H1 (cell line): ENCODE measurements around the gene ARID4B. TPM values are rescaled to one million over a fixed set of nuclear protein-coding genes. Genes with fewer than 3 reads are reported as not detected.

Source experiments
- CTCF ChIA-PET: fragments of 300-600 bp; sonication (Branson Sonifier 250); formaldehyde crosslinking; loops from one replicate; lab custom pipeline; 2021; ENCODE audit not compliant: partially characterized antibody; lab: Charles Lee
- POLR2A ChIA-PET: fragments of 300-600 bp; sonication (Branson Sonifier 250); formaldehyde crosslinking; loops from one replicate; lab custom pipeline; 2021; ENCODE audit warnings: inconsistent platforms; ENCODE audit not compliant: partially characterized antibody; lab: Charles Lee
- DNase-seq, 2 experiments: peaks; one replicate each; pipeline versions ENCODE4 v3.0.0 to v3.0.0-alpha.2; 2010 to 2022; ENCODE audit warnings: low spot score in 2 of 2, low read depth in 1 of 2, mixed read lengths in 1 of 2
- FAIRE-seq: peaks from 2 replicates; lab custom pipeline; 2011; peaks lifted over from hg19 to GRCh38; lab: Jason Lieb, UNC
- H2AFZ ChIP-seq: 2 replicates; pipeline ENCODE4 v1.8.1; 2012; ENCODE audit warnings: low read length, inconsistent platforms
- H2AK5ac ChIP-seq: 2 replicates; pipeline ENCODE4 v1.6.1; 2013; ENCODE audit warnings: low read depth, low read length
- H2BK120ac ChIP-seq: replicated peaks from 2 replicates; pipeline ENCODE3; 2013; ENCODE audit warnings: low read depth, low read length, inconsistent platforms
- H2BK12ac ChIP-seq: 2 replicates; pipeline ENCODE4 v1.6.1; 2013; ENCODE audit warnings: low read depth, low read length
- H2BK15ac ChIP-seq: 2 replicates; pipeline ENCODE4 v1.6.1; 2013; ENCODE audit warnings: low read length
- H2BK20ac ChIP-seq: 2 replicates; pipeline ENCODE4 v1.6.1; 2013; ENCODE audit warnings: low read length
- H2BK5ac ChIP-seq: 2 replicates; pipeline ENCODE4 v1.6.1; 2013; ENCODE audit warnings: low read depth, low read length
- H3K14ac ChIP-seq: 2 replicates; pipeline ENCODE4 v1.6.1; 2013; ENCODE audit warnings: inconsistent platforms; ENCODE audit not compliant: insufficient read length
- H3K18ac ChIP-seq: 2 replicates; pipeline ENCODE4 v1.6.1; 2013; ENCODE audit warnings: low read length; ENCODE audit errors: extremely low read depth
- H3K23ac ChIP-seq: 2 replicates; pipeline ENCODE4 v1.6.1; 2013; ENCODE audit warnings: inconsistent platforms; ENCODE audit not compliant: insufficient read length
- H3K23me2 ChIP-seq: 2 replicates; pipeline ENCODE4 v1.6.1; 2013; ENCODE audit warnings: low read depth, low read length
- H3K27ac ChIP-seq: 2 replicates; pipeline ENCODE4 v1.6.1; 2011; ENCODE audit warnings: low read depth, low read length, inconsistent platforms
- H3K27me3 ChIP-seq, 4 experiments: replicated peaks in 1 of 4; 1 replicate in 1 of 4; 2 replicates in 3 of 4; pipeline versions ENCODE4 v1.6.1 to v1.8.1; 2011 to 2013; ENCODE audit warnings: low read length in 3 of 4, mild to moderate bottlenecking in 3 of 4, inconsistent platforms in 2 of 4, mixed read lengths in 2 of 4, moderate library complexity in 1 of 4; ENCODE audit not compliant: control insufficient read depth in 3 of 4, insufficient read depth in 3 of 4; ENCODE audit errors: extremely low read depth in 1 of 4
- H3K36me3 ChIP-seq, 4 experiments: 2 replicates each; pipeline versions ENCODE4 v1.6.1 to v1.8.1; 2011 to 2013; ENCODE audit warnings: mild to moderate bottlenecking in 4 of 4, low read length in 3 of 4, moderate library complexity in 2 of 4, control low read depth in 1 of 4, inconsistent platforms in 1 of 4; ENCODE audit not compliant: insufficient read depth in 4 of 4, control insufficient read depth in 2 of 4
- H3K4ac ChIP-seq: replicated peaks from 2 replicates; pipeline ENCODE3; 2013; ENCODE audit warnings: low read length, low read depth, mixed read lengths, inconsistent platforms; ENCODE audit not compliant: insufficient read length
- H3K4me1 ChIP-seq, 4 experiments: replicated peaks in 1 of 4; 1 replicate in 1 of 4; 2 replicates in 3 of 4; pipeline versions ENCODE4 v1.6.1 to v1.8.1; 2011 to 2013; ENCODE audit warnings: low read length in 3 of 4, inconsistent platforms in 2 of 4, mixed read lengths in 1 of 4; ENCODE audit not compliant: insufficient read depth in 4 of 4, control insufficient read depth in 3 of 4
- H3K4me2 ChIP-seq, 2 experiments: 2 replicates each; pipeline versions ENCODE4 v1.6.1 to v1.8.1; 2011 to 2013; ENCODE audit warnings: low read depth in 2 of 2, low read length in 2 of 2, control low read depth in 1 of 2, inconsistent platforms in 1 of 2, mild to moderate bottlenecking in 1 of 2; ENCODE audit not compliant: insufficient read depth in 1 of 2
- H3K4me3 ChIP-seq, 4 experiments: fragments of 200-600, 300-600 bp in 1 of 4; sonication (generic), shearing (Covaris generic), sonication (Bioruptor Twin) in 1 of 4; 2 replicates each; pipeline versions ENCODE4 v1.5.1 to v1.8.1; 2011 to 2016; ENCODE audit warnings: low read length in 4 of 4, low read depth in 3 of 4, control low read depth in 2 of 4, inconsistent platforms in 2 of 4, mild to moderate bottlenecking in 2 of 4, mixed read lengths in 1 of 4, moderate library complexity in 1 of 4; ENCODE audit not compliant: insufficient read depth in 2 of 4; ENCODE audit errors: extremely low read depth in 1 of 4
- H3K56ac ChIP-seq: replicated peaks from 2 replicates; pipeline ENCODE3; 2013; ENCODE audit warnings: low read depth, mild to moderate bottlenecking, mixed read lengths, low read length, inconsistent platforms; ENCODE audit not compliant: insufficient read length
- H3K79me1 ChIP-seq: 2 replicates; pipeline ENCODE4 v1.6.1; 2013; ENCODE audit warnings: low read depth, low read length, control low read depth
- H3K79me2 ChIP-seq, 2 experiments: 2 replicates each; pipeline versions ENCODE4 v1.6.1 to v1.8.1; 2012 to 2013; ENCODE audit warnings: low read length in 2 of 2, mild to moderate bottlenecking in 2 of 2, inconsistent platforms in 1 of 2; ENCODE audit not compliant: insufficient read depth in 2 of 2, control insufficient read depth in 1 of 2
- H3K9ac ChIP-seq, 4 experiments: replicated peaks in 1 of 4; 1 replicate in 1 of 4; 2 replicates in 3 of 4; pipeline versions ENCODE4 v1.6.1 to v1.8.1; 2011 to 2013; ENCODE audit warnings: low read depth in 3 of 4, low read length in 3 of 4, control low read depth in 2 of 4, mild to moderate bottlenecking in 2 of 4, moderate library complexity in 2 of 4, inconsistent platforms in 1 of 4; ENCODE audit errors: extremely low read depth in 1 of 4
- H3K9me3 ChIP-seq, 2 experiments: 2 replicates each; pipeline versions ENCODE4 v1.6.1 to v1.8.1; 2012 to 2013; ENCODE audit warnings: mild to moderate bottlenecking in 2 of 2, moderate library complexity in 2 of 2, control low read depth in 1 of 2, inconsistent platforms in 1 of 2, low read depth in 1 of 2, low read length in 1 of 2, mixed read lengths in 1 of 2; ENCODE audit not compliant: insufficient read depth in 2 of 2
- H4K20me1 ChIP-seq, 2 experiments: replicated peaks in 1 of 2; 2 replicates each; pipeline versions ENCODE3 to v1.8.1; 2011 to 2013; ENCODE audit warnings: inconsistent platforms in 2 of 2, low read length in 2 of 2, mild to moderate bottlenecking in 1 of 2; ENCODE audit not compliant: insufficient read depth in 2 of 2, control insufficient read depth in 1 of 2
- H4K5ac ChIP-seq: 2 replicates; pipeline ENCODE4 v1.6.1; 2013; ENCODE audit warnings: low read length, low read depth, mixed read lengths, inconsistent platforms; ENCODE audit not compliant: insufficient read length
- H4K8ac ChIP-seq: 2 replicates; pipeline ENCODE4 v1.8.0; 2013; ENCODE audit warnings: mild to moderate bottlenecking, moderate library complexity, low read length, inconsistent platforms; ENCODE audit not compliant: insufficient read depth; ENCODE audit errors: extremely low read depth
- H4K91ac ChIP-seq: replicated peaks from 2 replicates; pipeline ENCODE3; 2013; ENCODE audit warnings: low read length, mixed read lengths, inconsistent platforms; ENCODE audit not compliant: insufficient read length
- TEAD4 ChIP-seq: IDR thresholded peaks from 2 replicates; pipeline ENCODE4 v1.6.1; 2012; ENCODE audit warnings: low read depth, low read length, inconsistent platforms, mixed read lengths
- polyA plus RNA-seq, 7 experiments: library from polyadenylated mRNA; depleted of rRNA in 3 of 7; stranded (reverse) in 5 of 7; unstranded in 2 of 7; fragments of >200 nt in 5 of 7; fragments of 200-250 nt in 2 of 7; gene quantifications; 1 replicate in 5 of 7; 2 replicates in 1 of 7; 4 replicates in 1 of 7; pipeline versions ENCODE4 v1.2.1 to v1.2.3, GENCODE V29; 2011 to 2013; ENCODE audit warnings: missing spikeins in 2 of 7, mixed read lengths in 2 of 7
- total RNA-seq: library from RNA; stranded (reverse); fragmentation: NEBNext Ultra II Directional; extraction: Animal tissue kit (Norgen Biotek cat#: 25700); gene quantifications from 2 replicates; pipeline ENCODE4 v1.2.1, GENCODE V29; 2021

The ARID4B gene
- total and polyA plus RNA-seq, 2 of the 8 experiments (the other 6 are each of a cell fraction or from before 2014, with no cell fraction given) = 5.1 to 28.8 TPM

- no peak overlapping the region for H3K27ac ChIP-seq
- no peak for TF ChIP-seq TEAD4
These were observed 175.7 kb downstream of the ARID4B start for GRCh38 chr1:235152235-235152634.

More at GRCh38 chr1:235152235-235152634, 175.7 kb downstream of the ARID4B start:
- H3K27me3 ChIP-seq = no peaks in the 10 kb centered on the region
- H3K9ac ChIP-seq = no peak overlapping the region
- H2BK120ac ChIP-seq = no peak overlapping the region
- ChIA-PET POLR2A (interaction anchor here (0.6 to 2.2 kb wide), 5 partner anchors 9 to 256 kb away, joined by 3 to 10 read pairs (median 3); partner anchors contain the start of gene TOMM20), CTCF (interaction anchor here (0.6 to 1.1 kb wide), 5 partner anchors 13 to 658 kb away, joined by 3 to 4 read pairs (median 3); no protein-coding TSS in a partner anchor)
- H3K23ac ChIP-seq = no peak overlapping the region
- no peak for DNase-seq
- no peak overlapping the region for H3K4ac ChIP-seq
- no peak overlapping the region for H2AK5ac ChIP-seq
- no peaks in the 10 kb centered on the region; the same call in 1 of the 2 replicates for H3K79me1 ChIP-seq
- no peaks in the 10 kb centered on the region for H3K9me3 ChIP-seq
- no peak overlapping the region for H3K4me2 ChIP-seq
- no peak overlapping the region for H4K5ac ChIP-seq
- H2BK5ac ChIP-seq = no peak overlapping the region
- no peak overlapping the region for H4K8ac ChIP-seq
- H3K36me3 ChIP-seq = peaks cover 21 to 80% (median 61%) of the 10 kb centered on the region in 4 experiments
- FAIRE-seq = no peak
- H3K23me2 ChIP-seq = no peaks in the 10 kb centered on the region
- H2BK20ac ChIP-seq = no peak overlapping the region
- no peak overlapping the region for H4K91ac ChIP-seq
- no peak overlapping the region for H2AFZ ChIP-seq
- H3K4me1 ChIP-seq = no peaks in the 10 kb centered on the region
- H4K20me1 ChIP-seq = peaks cover 4 to 5% of the 10 kb centered on the region in 2 experiments
- no peak overlapping the region for H2BK15ac ChIP-seq
- no peak overlapping the region for H3K56ac ChIP-seq
- H3K4me3 ChIP-seq = no peak overlapping the region
- H3K79me2 ChIP-seq = peaks cover 0 to 10% of the 10 kb centered on the region in 2 experiments; a peak in 2 of 4 replicates
- H2BK12ac ChIP-seq = no peak overlapping the region
- no peak overlapping the region for H3K14ac ChIP-seq
- no peak overlapping the region for H3K18ac ChIP-seq
